ENCODE results near the gene ZNF488.
"Not testable (repeated sequence)": the region's sequence is repeated elsewhere in the genome, so short reads cannot be mapped to it uniquely, and the experiment has no call there.

ZNF488 gene

GRCh38 chr10:47384148-47384921, at the start of gene ZNF488:
ZNF488 (minus strand) TSS chr10:47384293; CDS start chr10:47368829, 15,464 bp downstream.
- DNase-seq, result peak; percentile 83

DNA sequence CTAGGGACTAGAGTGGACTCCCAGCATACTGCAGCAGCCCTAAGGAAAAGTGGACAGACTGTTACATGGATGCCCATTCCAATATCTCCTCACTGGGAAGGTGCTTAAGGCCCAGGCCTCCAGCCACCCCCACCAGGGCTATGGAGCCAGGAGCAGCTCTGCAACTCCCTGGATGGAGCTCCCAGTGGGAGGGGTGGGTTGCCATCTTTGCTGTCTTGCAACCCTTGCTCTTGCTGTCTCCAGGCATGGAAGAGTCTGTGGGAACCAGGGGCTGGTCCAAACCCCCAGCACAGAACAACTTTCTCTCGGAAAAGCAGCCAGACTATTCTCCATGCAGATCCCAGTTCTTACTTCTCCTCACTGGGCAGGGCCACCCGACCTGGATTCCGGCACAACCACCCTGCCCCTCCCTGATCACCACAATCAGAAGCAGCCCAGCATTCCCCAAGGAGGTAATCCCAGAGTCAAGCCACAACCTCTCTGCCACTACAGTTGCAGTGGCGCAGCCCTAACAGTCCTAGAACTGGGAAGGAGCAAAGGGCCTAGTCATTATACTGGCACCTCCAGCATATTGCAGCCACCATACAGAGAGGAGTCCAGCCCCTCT, 41.8 kb upstream of the ZNF488 start:
- no peak for DNase-seq

- no peak for DNase-seq
Observed at GRCh38 chr10:47424231-47424630, 40.1 kb upstream of the ZNF488 start.

DNA sequence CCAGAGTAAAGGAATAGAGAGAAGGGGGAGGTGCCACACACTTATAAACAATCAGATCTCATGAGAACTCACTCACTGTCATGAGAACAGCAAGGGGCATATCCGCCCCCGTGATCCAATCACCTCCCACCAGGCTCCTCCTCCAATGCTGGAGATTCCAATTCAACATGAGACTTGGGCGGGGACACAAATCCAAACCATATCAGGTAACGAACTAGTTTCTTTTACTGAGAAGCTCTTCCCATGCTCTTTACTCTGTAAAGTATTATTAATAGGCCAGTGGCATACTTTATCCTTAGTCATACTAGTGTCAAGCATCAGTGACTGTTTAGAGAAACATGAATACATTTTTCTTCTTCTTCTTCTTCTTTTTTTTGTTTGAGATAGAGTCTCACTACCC, 39.4 kb upstream of the ZNF488 start:
- DNase-seq, result no peak

- DNase-seq, result no peak
Observed at GRCh38 chr10:47421057-47421952, 37.2 kb upstream of the ZNF488 start.

DNA sequence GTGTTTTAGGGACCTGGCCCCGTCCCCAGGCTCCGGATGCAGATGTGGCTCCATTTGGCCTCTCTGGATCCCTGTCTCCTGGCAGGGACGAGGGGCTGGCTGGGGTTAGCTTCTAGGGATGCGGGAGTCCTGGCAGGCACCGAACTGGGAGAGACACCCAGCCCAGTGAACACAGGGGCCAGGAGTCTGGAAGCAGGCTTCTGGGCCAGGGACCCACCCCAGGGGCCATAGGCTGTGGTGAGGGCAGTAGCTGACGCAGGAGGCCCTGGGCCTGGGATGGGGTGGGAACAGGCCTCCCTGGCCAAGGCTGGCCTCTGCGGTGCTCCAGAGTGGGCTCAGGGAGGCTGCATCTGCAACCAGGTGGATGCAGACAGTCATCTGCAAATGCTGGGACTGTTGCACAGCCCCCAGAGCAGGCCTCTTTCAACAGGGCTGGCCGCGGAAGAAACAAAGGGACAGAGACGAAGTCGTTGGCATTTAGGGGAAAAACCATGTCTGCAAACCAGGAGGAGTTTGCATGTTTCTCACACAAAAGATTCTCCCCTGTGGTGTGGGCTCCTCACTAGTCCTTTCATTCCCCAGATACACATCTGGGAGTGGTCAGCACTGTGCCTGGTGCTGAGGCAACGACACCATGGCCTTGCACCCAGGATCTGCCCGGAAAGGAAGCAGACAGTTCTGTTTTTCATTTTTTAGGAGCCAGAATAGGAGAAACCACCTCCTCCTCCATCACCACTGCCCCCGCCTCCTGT, 36.4 kb upstream of the ZNF488 start:
- no peak for DNase-seq

- no peak for DNase-seq
Observed at GRCh38 chr10:47419421-47419820, 35.3 kb upstream of the ZNF488 start.

- DNase-seq, result no peak
Observed at GRCh38 chr10:47418966-47419365, 34.9 kb upstream of the ZNF488 start.

GRCh38 chr10:47418321-47418720, 34.2 kb upstream of the ZNF488 start:
- DNase-seq, result no peak

DNA sequence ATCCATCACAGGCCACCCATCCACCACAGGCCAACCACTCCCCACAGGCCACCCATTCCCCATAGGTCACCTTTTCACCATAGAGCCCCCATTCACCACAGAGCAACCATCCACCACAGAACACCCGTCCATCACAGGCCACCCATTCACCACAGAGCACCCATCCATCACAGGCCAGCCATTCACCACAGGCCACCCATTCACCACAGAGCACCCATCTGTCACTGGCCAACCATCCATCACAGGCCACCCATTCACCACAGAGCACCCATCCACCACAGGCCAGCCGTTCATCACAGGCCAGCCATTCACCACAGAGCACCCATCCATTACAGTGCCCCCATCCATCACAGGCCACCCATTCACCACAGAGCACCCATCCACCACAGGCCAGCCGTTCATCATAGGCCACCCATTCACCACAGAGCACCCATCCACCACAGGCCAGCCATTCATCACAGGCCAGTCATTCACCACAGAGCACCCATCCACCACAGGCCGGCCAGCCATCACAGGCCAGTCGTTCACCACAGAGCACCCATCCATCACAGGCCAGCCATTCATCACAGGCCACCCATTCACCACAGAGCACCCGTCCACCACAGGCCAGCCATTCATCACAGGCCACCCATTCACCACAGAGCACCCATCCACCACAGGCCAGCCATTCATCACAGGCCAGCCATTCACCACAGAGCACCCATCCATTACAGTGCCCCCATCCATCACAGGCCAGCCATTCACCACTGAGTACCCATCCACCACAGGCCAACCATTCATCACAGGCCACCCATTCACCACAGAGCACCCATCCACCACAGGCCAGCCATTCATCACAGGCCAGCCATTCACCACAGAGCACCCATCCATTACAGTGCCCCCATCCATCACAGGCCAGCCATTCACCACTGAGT, 32.5 kb upstream of the ZNF488 start:
- DNase-seq, result not testable (repeated sequence)

GRCh38 chr10:47415520-47416304, 31.6 kb upstream of the ZNF488 start:
- no peak for DNase-seq

DNA sequence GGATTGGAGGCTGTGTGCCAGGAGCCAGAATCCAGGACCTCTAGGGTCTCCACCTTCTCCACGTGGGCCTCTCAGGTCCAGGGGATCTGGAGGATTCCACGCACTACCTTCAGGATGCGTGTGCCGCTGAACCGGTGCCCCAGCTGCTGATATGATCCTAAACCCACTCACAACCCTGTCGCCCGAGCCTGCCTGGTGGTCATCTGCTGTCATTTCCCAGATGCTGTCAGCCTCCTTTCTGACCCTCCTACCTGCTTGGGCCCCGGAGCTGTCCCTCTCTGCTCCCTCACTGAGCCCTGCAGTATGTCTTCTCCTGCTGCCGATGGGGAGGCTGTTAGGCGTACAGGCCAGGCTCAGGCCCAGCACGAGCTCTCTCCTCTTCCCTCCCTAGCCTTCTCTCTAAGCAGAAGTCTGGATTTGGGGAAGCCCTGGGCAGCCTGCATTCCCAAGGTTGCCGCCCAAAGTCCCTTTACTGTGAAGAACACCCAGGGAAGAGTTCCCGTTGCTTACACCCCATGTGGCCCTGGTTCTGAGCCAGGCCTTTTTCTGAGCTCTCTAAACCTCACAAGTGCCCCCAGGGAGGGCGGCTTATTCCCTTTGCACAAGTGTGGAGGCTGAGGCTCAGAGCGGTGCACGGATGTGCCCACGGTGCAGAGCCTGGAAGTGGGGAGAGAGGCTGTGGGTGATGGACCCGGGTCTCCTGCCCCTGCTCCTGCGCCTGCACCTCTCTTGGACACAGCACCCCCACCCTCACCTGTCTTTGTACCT, 30.8 kb upstream of the ZNF488 start:
- DNase-seq, result no peak

GRCh38 chr10:47414227-47414592, 30.1 kb upstream of the ZNF488 start:
- DNase-seq, result no peak

DNA sequence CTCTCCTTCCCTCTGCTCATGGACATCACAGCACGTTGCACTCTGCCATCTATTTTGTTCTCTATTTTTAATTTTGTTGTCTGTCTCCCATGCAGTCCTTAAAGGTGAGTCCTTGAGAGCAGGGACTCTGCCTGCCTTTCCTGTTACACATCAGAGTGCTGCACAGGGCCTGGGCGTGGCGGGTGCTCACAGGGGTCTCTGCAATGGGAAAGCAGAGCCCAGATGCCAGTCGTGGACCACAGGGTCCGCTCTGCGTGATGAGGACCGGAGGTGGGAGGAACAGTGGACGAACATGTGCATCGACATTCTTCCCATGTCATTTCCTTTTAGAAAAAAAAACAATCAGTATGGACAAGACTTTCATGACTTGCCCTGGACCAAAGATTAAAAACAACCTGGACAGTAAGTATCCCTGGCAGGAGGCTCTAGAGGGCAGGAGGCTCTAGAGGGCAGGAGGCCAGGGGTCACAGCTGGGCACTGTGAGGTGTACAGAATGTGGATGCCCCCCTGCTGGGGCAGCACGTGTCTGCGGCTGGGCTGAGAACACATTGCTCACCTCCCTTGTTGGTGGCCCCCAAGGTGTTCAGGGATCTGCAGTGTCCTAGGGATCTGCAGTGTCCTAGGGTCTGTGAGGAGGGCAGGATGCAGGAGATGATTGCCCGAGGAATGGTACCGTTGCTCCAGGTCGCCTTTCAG, 29.6 kb upstream of the ZNF488 start:
- DNase-seq, result no peak

GRCh38 chr10:47412869-47413268, 28.8 kb upstream of the ZNF488 start:
- DNase-seq, result no peak

DNA sequence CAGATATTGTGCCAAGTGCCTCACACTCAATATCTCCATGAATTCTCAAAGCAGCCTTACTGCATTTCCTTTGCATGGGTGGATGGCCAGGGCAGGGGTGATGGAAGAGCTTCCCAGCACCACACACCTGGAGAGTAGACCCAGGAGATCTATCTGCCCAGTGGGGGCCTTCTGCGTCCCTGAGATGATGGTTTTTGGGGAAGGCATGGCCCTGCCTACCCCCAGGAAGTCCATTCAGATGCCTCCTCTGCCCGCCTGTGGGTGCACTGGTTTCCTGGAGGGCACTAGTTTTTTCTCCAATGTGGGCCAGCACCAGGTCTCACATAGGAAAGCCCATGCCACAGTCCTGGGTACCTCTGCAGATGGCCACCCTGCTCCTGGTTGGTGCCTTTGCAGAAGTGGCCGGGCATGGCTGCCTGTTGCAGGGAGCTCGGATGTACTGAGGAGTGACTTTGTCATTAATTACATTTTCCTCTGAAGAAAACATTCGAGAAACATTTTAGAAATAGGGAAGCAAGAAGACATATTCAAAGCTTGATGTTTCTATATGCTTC, 28.2 kb upstream of the ZNF488 start:
- no peak for DNase-seq

DNA sequence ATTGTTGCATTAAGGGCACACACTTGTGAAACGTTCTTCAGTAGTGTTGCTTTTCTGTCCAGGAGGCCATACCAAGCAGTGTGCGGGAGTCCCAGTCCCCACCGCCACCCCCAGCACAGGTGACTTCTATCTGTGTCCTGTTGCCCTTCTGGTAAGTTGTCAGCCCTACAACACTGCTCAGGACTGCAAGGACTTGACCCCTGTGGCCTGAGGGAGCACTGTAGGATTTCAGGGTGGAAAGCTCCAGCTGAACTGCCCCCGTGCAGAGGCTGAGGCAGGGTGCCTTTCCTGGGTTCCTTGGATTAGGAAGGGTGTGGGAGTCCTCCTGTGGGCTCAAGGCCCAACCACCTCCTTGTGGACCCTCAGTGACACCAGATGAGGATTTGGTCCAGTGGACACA, 26.8 kb upstream of the ZNF488 start:
- no peak for DNase-seq

DNA sequence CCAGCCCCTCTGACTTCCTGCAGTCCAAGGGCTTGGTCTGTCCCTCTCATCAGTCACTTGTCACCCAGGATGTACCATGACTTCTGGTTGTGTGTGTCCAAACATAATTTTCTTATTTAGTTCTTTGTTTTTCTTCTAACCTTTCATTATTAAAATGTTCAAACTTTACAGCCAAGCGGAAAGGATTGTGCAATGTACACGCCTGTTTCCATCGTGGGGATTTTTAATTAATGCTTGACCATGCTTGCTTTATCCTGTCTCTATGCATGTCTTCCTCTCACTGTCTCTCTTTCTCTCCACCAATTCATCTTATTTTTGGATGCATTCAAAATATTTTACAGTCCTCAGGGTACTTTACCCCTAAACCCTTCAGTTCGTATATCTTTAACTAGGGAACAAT, 26.2 kb upstream of the ZNF488 start:
- no peak for DNase-seq

GRCh38 chr10:47409866-47410256, 25.8 kb upstream of the ZNF488 start:
- DNase-seq, result no peak
